Activated T-helper 2 cell treated with anti-CD3 and anti-CD28 coated beads, Interferon-gamma antibody, Interleukin-2, Interleukin-4, amounts not matched to agents 10 μg/mL and 5 μg/mL and 100 μg/mL, durations not matched to agents 14 hours and 24 hours and 36 hours (primary cell): Measurements from ENCODE around the gene SANBR. TPM values are rescaled to one million over a fixed set of nuclear protein-coding genes. Genes with fewer than 3 reads are reported as not detected.
"Not testable (repeated sequence)": the region's sequence is repeated elsewhere in the genome, so short reads cannot be mapped to it uniquely, and the experiment has no call there.

Source experiments
- DNase-seq: peaks from one replicate; pipeline ENCODE4 v3.0.0; 2021; ENCODE audit warnings: low spot score
- H3K27ac Mint-ChIP-seq: one replicate; pipeline ENCODE4 v1.8.0; 2021; ENCODE audit warnings: mixed read lengths
- H3K27me3 Mint-ChIP-seq: one replicate; pipeline ENCODE4 v1.8.0; 2021; ENCODE audit warnings: low read depth, mixed read lengths
- H3K36me3 Mint-ChIP-seq: one replicate; pipeline ENCODE4 v1.8.0; 2021; ENCODE audit warnings: low read depth, mixed read lengths
- H3K4me1 Mint-ChIP-seq: one replicate; pipeline ENCODE4 v1.8.0; 2021; ENCODE audit warnings: low read depth, mixed read lengths
- H3K4me3 Mint-ChIP-seq: one replicate; pipeline ENCODE4 v1.8.0; 2021; ENCODE audit warnings: low read depth, mild to moderate bottlenecking, moderate library complexity, mixed read lengths
- H3K9me3 Mint-ChIP-seq: one replicate; pipeline ENCODE4 v1.8.0; 2021; ENCODE audit warnings: mixed read lengths
- intact Hi-C: fragments of 100-400 bp; cut with micrococcal nuclease; formaldehyde crosslinking; loops from one replicate; pipeline ENCODE4 v1.15.1; 2023
- total RNA-seq: library from RNA; stranded (reverse); gene quantifications from 2 replicates; pipeline ENCODE4 v1.2.3, GENCODE V29; 2022

SANBR gene
- total RNA-seq, 1 donor from 2014 or later: 8.2 TPM

DNA sequence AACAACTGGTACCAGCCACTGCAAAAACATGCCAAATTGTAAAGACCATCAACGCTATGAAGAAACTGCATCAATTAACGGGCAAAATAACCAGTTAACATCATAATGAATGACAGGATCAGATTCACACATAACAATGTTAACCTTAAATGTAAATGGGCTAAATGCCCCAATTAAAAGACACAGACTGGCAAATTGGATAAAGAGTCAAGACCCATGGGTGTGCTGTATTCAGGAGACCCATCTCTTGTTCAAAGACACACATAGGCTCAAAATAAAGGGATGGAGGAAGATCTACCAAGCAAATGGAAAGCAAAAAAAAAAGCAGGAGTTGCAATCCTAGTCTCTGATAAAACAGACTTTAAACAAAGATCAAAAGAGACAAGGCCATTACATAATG, 29.0 kb upstream of the SANBR start:
- H3K4me3 Mint-ChIP-seq, DNase-seq, H3K27ac Mint-ChIP-seq, H3K4me1 Mint-ChIP-seq, H3K27me3 Mint-ChIP-seq, intact Hi-C loops: not testable (repeated sequence)
- Mint-ChIP-seq H3K36me3 (peaks cover 72% of the 10 kb centered on the region), H3K9me3 (peaks cover 23% of the 10 kb centered on the region)

DNA sequence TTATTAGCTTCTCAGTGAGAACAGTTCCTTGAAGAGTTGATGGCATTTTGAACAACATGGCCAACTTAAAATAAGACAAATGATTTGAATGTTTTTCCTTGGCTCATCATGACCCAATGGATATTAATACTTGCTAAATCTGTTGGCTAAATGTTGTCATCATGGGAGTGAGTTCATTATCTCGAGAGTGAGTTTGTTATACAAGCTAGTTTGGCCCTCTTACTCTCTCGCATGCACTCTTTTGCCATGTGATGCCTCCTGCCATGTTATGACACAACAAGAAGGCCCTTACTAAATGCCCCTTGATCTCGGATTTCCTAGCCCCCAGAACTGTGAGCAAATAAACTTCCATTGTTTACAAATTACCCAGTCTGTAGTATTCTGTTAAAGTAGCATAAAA, 22.9 kb upstream of the SANBR start:
- H3K4me3 Mint-ChIP-seq: no peak overlapping the region
- H3K4me1 Mint-ChIP-seq: peaks cover 3% of the 10 kb centered on the region
- DNase-seq: no peak
- intact Hi-C loops: no loop called here
- H3K9me3 Mint-ChIP-seq: no peaks in the 10 kb centered on the region
- no peak overlapping the region for H3K27ac Mint-ChIP-seq
- no peaks in the 10 kb centered on the region for H3K27me3 Mint-ChIP-seq
- peaks cover 48% of the 10 kb centered on the region for H3K36me3 Mint-ChIP-seq

- no peak overlapping the region for H3K27ac Mint-ChIP-seq
Observed at GRCh38 chr2:61044636-61045035, 21.0 kb upstream of the SANBR start.

GRCh38 chr2:61045226-61045625, 20.4 kb upstream of the SANBR start:
- Mint-ChIP-seq H3K27me3 (no peaks in the 10 kb centered on the region), H3K4me1 (peaks cover 3% of the 10 kb centered on the region), H3K4me3 (no peak overlapping the region), H3K27ac (no peak overlapping the region), H3K36me3 (peaks cover 47% of the 10 kb centered on the region), H3K9me3 (no peaks in the 10 kb centered on the region)
- intact Hi-C loops: no loop called here
- DNase-seq: no peak

More at GRCh38 chr2:61044636-61045035, 21.0 kb upstream of the SANBR start:
- intact Hi-C loops: no loop called here
- H3K4me1 Mint-ChIP-seq: peaks cover 3% of the 10 kb centered on the region
- no peak overlapping the region for H3K4me3 Mint-ChIP-seq
- no peak for DNase-seq
- H3K9me3 Mint-ChIP-seq: no peaks in the 10 kb centered on the region
- no peaks in the 10 kb centered on the region for H3K27me3 Mint-ChIP-seq
- peaks cover 50% of the 10 kb centered on the region for H3K36me3 Mint-ChIP-seq

DNA sequence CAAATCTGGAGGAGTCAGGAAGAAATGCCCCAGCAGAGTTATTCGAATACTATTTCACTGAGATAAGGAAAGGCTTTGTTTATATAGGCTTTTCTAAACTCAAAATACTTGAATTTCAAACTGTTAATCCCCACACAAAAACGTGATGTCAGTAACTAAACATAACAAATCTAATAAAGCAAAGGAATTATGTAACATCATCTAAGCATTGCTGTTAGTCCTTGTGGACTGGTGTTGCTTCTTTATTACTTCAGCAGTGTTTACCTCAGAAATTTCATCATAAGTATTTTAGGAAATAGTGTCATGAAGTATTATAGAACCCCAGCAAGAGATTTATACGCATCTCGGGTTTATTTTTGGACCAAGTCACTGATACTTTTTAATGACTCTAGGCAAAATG, 19.7 kb upstream of the SANBR start:
- peaks cover 3% of the 10 kb centered on the region for H3K4me1 Mint-ChIP-seq
- no peaks in the 10 kb centered on the region for H3K27me3 Mint-ChIP-seq
- intact Hi-C loops: no loop called here
- H3K36me3 Mint-ChIP-seq: peaks cover 50% of the 10 kb centered on the region
- no peaks in the 10 kb centered on the region for H3K9me3 Mint-ChIP-seq
- no peak for DNase-seq
- no peak overlapping the region for H3K4me3 Mint-ChIP-seq
- no peak overlapping the region for H3K27ac Mint-ChIP-seq

- H3K4me1 Mint-ChIP-seq: peaks cover 2% of the 10 kb centered on the region
- no peak overlapping the region for H3K4me3 Mint-ChIP-seq
- H3K36me3 Mint-ChIP-seq: peaks cover 18% of the 10 kb centered on the region
- intact Hi-C loops: no loop called here
- peak overlapping the region; percentile 12 for H3K27ac Mint-ChIP-seq
- DNase-seq: no peak
- H3K9me3 Mint-ChIP-seq: no peaks in the 10 kb centered on the region
- H3K27me3 Mint-ChIP-seq: no peaks in the 10 kb centered on the region
Observed at GRCh38 chr2:61055557-61055956, 10.1 kb upstream of the SANBR start.

- Mint-ChIP-seq H3K36me3 (peaks cover 12% of the 10 kb centered on the region), H3K4me1 (peaks cover 2% of the 10 kb centered on the region), H3K9me3 (no peaks in the 10 kb centered on the region), H3K4me3 (no peak overlapping the region), H3K27me3 (no peaks in the 10 kb centered on the region), H3K27ac (no peak overlapping the region)
- DNase-seq: no peak
- intact Hi-C loops: no loop called here
Observed at GRCh38 chr2:61057562-61057961, 8.1 kb upstream of the SANBR start.

GRCh38 chr2:61059382-61059781, 6.3 kb upstream of the SANBR start:
- DNase-seq: no peak
- peaks cover 4% of the 10 kb centered on the region for H3K4me1 Mint-ChIP-seq
- H3K36me3 Mint-ChIP-seq: peaks cover 12% of the 10 kb centered on the region
- H3K27ac Mint-ChIP-seq: no peak overlapping the region
- no peak overlapping the region for H3K4me3 Mint-ChIP-seq
- intact Hi-C loops: no loop called here
- no peaks in the 10 kb centered on the region for H3K9me3 Mint-ChIP-seq
- H3K27me3 Mint-ChIP-seq: no peaks in the 10 kb centered on the region

DNA sequence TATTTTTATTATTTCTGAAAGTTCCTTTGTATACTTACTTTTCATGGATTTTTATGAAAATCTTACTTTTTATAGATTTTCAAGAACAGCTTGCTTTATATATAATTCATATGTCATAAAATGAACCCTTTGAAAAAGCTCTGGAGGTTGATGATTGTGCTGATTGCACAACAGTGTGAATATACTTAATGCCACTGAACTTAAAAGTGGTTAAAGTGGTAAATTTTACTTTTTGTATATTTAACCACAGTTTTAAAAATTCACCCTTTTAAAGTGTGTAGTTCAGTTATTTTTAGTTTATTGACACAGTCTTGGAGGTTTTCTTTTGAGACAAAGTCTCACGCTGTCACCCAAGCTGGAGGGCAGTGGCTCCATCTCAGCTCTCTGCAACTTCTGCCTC, 8.4 kb downstream of the SANBR start:
- intact Hi-C loops: no loop called here
- no peaks in the 10 kb centered on the region for H3K9me3 Mint-ChIP-seq
- no peak overlapping the region for H3K4me3 Mint-ChIP-seq
- no peak for DNase-seq
- no peaks in the 10 kb centered on the region for H3K4me1 Mint-ChIP-seq
- H3K27ac Mint-ChIP-seq: no peak overlapping the region
- H3K36me3 Mint-ChIP-seq: peaks cover 13% of the 10 kb centered on the region
- no peaks in the 10 kb centered on the region for H3K27me3 Mint-ChIP-seq

GRCh38 chr2:61085883-61086282, 20.2 kb downstream of the SANBR start:
- Mint-ChIP-seq H3K9me3 (no peaks in the 10 kb centered on the region), H3K27ac (no peak overlapping the region), H3K36me3 (peaks cover 11% of the 10 kb centered on the region), H3K4me1 (no peaks in the 10 kb centered on the region), H3K27me3 (no peaks in the 10 kb centered on the region), H3K4me3 (no peak overlapping the region)
- no peak for DNase-seq
- intact Hi-C loops: no loop called here

DNA sequence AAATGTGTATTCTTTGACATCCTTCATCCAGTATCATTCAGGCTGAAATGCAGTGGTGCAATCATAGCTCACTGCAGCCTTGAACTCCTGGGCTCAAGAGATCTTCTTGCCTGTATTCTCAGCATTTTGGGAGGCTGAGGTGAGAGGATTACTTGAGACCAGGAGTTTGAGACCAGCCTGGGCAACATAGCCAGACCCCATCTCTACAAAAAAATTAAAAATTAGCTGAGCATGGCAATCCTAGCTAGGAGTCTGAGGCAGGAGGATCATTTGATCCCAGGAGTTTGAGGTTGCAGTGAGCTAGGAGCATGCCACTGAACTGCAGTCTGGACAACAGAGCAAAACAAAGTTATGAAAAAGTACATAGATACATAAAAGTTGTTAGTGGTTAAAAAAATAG, 24.1 kb downstream of the SANBR start:
- DNase-seq: no peak
- Mint-ChIP-seq H3K27ac (no peak overlapping the region), H3K4me3 (no peak overlapping the region), H3K9me3 (no peaks in the 10 kb centered on the region), H3K27me3 (no peaks in the 10 kb centered on the region), H3K36me3 (peaks cover 5% of the 10 kb centered on the region), H3K4me1 (no peaks in the 10 kb centered on the region)
- intact Hi-C loops: no loop called here

- Mint-ChIP-seq H3K4me1 (no peaks in the 10 kb centered on the region), H3K4me3 (no peak overlapping the region), H3K9me3 (no peaks in the 10 kb centered on the region), H3K27ac (no peak overlapping the region), H3K36me3 (peaks cover 4% of the 10 kb centered on the region), H3K27me3 (no peaks in the 10 kb centered on the region)
- DNase-seq: no peak
- intact Hi-C loops: no loop called here
Observed at GRCh38 chr2:61090386-61090921, 24.8 kb downstream of the SANBR start.

- Mint-ChIP-seq H3K9me3 (no peaks in the 10 kb centered on the region), H3K27me3 (no peaks in the 10 kb centered on the region), H3K36me3 (peaks cover 6% of the 10 kb centered on the region), H3K4me3 (no peak overlapping the region), H3K27ac (no peak overlapping the region), H3K4me1 (peaks cover 8% of the 10 kb centered on the region)
- intact Hi-C loops: no loop called here
- DNase-seq: no peak
Observed at GRCh38 chr2:61091485-61091884, 25.8 kb downstream of the SANBR start.

- H3K4me3 Mint-ChIP-seq: no peak overlapping the region
- intact Hi-C loops: no loop called here
Observed at GRCh38 chr2:61096438-61096837, 30.8 kb downstream of the SANBR start.

More at GRCh38 chr2:61096438-61096837, 30.8 kb downstream of the SANBR start:
- H3K27ac Mint-ChIP-seq: no peak overlapping the region
- H3K9me3 Mint-ChIP-seq: no peaks in the 10 kb centered on the region
- H3K4me1 Mint-ChIP-seq: peaks cover 8% of the 10 kb centered on the region
- peaks cover 4% of the 10 kb centered on the region for H3K36me3 Mint-ChIP-seq
- no peaks in the 10 kb centered on the region for H3K27me3 Mint-ChIP-seq
- DNase-seq: no peak
